ENCODE measurements around the gene CCDC6. TPM values are rescaled to one million over a fixed set of nuclear protein-coding genes. Genes with fewer than 3 reads are reported as not detected.
"Not testable (repeated sequence)": the region's sequence is repeated elsewhere in the genome, so short reads cannot be mapped to it uniquely, and the experiment has no call there.

Gene CCDC6
- polyA plus RNA-seq, 3 donors, result 4.2 to 13.5 (median 6.2) TPM

DNA sequence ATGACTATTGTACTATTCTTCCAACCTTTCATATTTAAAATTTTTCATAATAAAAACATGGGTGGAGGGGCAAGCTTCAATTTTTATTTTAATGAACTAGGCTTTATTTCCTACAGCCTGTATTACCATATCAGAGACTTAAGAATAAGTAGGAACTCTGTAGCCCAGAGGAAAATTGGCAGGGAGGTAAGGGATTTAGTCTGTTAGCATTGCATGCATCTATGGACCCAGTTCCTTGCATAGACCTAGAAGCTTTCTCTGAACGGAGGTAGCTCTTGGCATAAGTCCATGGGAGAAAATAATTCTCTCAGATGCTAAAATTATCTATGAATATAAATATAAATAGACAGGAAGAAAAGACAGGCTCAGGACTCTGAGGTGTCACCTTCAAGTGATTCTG lies 31.4 kb upstream of the CCDC6 start:
- H4K20me1 ChIP-seq (ENCODE audit: insufficient read depth, low read length), result no peaks in the 10 kb centered on the region
- peaks cover 5% of the 10 kb centered on the region for H3K4me1 Mint-ChIP-seq

DNA sequence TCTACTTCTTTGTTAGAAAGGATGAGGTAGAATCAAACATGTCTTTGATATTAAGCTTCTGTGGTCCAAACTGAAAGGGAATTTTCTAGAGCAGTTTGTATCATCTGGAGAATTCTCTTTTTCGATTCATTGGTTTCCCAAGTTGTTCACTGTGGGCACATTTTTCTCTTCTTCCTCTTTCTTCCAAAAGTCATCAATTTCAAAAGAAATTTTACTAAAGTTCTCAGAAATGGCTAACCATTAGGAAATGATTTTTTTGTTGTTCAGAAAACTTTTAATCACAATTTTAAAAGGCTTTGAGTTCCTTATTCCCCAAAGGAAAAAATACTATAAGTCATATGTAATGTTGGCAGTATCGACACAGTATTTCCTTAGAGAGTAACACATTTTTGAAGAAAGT lies 28.3 kb upstream of the CCDC6 start:
- TF ChIP-seq, protein P1, sequence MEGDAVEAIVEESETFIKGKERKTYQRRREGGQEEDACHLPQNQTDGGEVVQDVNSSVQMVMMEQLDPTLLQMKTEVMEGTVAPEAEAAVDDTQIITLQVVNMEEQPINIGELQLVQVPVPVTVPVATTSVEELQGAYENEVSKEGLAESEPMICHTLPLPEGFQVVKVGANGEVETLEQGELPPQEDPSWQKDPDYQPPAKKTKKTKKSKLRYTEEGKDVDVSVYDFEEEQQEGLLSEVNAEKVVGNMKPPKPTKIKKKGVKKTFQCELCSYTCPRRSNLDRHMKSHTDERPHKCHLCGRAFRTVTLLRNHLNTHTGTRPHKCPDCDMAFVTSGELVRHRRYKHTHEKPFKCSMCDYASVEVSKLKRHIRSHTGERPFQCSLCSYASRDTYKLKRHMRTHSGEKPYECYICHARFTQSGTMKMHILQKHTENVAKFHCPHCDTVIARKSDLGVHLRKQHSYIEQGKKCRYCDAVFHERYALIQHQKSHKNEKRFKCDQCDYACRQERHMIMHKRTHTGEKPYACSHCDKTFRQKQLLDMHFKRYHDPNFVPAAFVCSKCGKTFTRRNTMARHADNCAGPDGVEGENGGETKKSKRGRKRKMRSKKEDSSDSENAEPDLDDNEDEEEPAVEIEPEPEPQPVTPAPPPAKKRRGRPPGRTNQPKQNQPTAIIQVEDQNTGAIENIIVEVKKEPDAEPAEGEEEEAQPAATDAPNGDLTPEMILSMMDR (IDR thresholded peaks at IDR 0.05), result no peak
- no CpG with 5 or more reads among the region's 2 CpGs for WGBS (ENCODE audit: insufficient coverage)
- peaks cover 0 to 5% of the 10 kb centered on the region in 2 donors for H3K9me3 ChIP-seq (replicated peaks in 1 of 2; ENCODE audit: control insufficient read depth in 1 of 2, insufficient read depth in 1 of 2, low read length in 2 of 2)
- DNase-seq, result no peak
- H4K20me1 ChIP-seq (ENCODE audit: insufficient read depth, low read length), result no peaks in the 10 kb centered on the region
- Mint-ChIP-seq H3K27me3 (ENCODE audit: low read depth in 3 of 3) (peaks cover 0 to 4% (median 0%) of the 10 kb centered on the region in 3 donors), H3K27ac (no peak overlapping the region), H3K36me3 (no peaks in the 10 kb centered on the region), H3K4me1 (peaks cover 5% of the 10 kb centered on the region), H3K4me3 (no peak overlapping the region), H3K9me3 (peaks cover 0 to 11% (median 7%) of the 10 kb centered on the region in 7 donors)
- no peak overlapping the region for H3K27ac ChIP-seq (ENCODE audit: low read depth in 1 of 2, low read length in 2 of 2)
- intact Hi-C loops (cut with micrococcal nuclease), result no loop called here
- no peaks in the 10 kb centered on the region for H3K4me1 ChIP-seq (ENCODE audit: control insufficient read depth in 1 of 2, insufficient read depth in 2 of 2, low read length in 2 of 2)
- no peaks in the 10 kb centered on the region for H3K27me3 ChIP-seq (ENCODE audit: control insufficient read depth in 2 of 2, insufficient read depth in 2 of 2, low read length in 2 of 2)
- H3K9ac ChIP-seq (ENCODE audit: insufficient read depth, low read length, poor library complexity, severe bottlenecking), result no peak overlapping the region
- H3K36me3 ChIP-seq (replicated peaks in 1 of 2; ENCODE audit: control insufficient read depth in 1 of 2, insufficient read depth in 2 of 2, low read length in 2 of 2), result no peaks in the 10 kb centered on the region
- H2AFZ ChIP-seq (ENCODE audit: insufficient read depth, low read depth, low read length, poor library complexity, severe bottlenecking), result no peak overlapping the region
- H3K79me2 ChIP-seq (ENCODE audit: insufficient read depth, low read length), result no peaks in the 10 kb centered on the region
- H3K4me2 ChIP-seq (replicated peaks; ENCODE audit: extremely low read depth, low read length, poor library complexity, severe bottlenecking), result no peak overlapping the region
- H3K4me3 ChIP-seq (replicated peaks in 1 of 3; ENCODE audit: low read depth in 2 of 3, low read length in 3 of 3), result no peak overlapping the region

More for the DNA sequence above, 31.4 kb upstream of the CCDC6 start:
- Histone ChIP-seq H3K36me3 (replicated peaks in 1 of 2; ENCODE audit: control insufficient read depth in 1 of 2, insufficient read depth in 2 of 2, low read length in 2 of 2) (no peaks in the 10 kb centered on the region), H3K4me3 (replicated peaks in 1 of 3; ENCODE audit: low read depth in 2 of 3, low read length in 3 of 3) (no peak overlapping the region), H3K9me3 (replicated peaks in 1 of 2; ENCODE audit: control insufficient read depth in 1 of 2, insufficient read depth in 1 of 2, low read length in 2 of 2) (no peaks in the 10 kb centered on the region), H3K4me2 (replicated peaks; ENCODE audit: extremely low read depth, low read length, poor library complexity, severe bottlenecking) (no peak overlapping the region), H3K4me1 (ENCODE audit: control insufficient read depth in 1 of 2, insufficient read depth in 2 of 2, low read length in 2 of 2) (no peaks in the 10 kb centered on the region), H2AFZ (ENCODE audit: insufficient read depth, low read depth, low read length, poor library complexity, severe bottlenecking) (no peak overlapping the region), H3K27me3 (ENCODE audit: control insufficient read depth in 2 of 2, insufficient read depth in 2 of 2, low read length in 2 of 2) (no peaks in the 10 kb centered on the region), H3K79me2 (ENCODE audit: insufficient read depth, low read length) (no peaks in the 10 kb centered on the region), H3K27ac (ENCODE audit: low read depth in 1 of 2, low read length in 2 of 2) (no peak overlapping the region), H3K9ac (ENCODE audit: insufficient read depth, low read length, poor library complexity, severe bottlenecking) (no peak overlapping the region)
- Mint-ChIP-seq H3K4me3 (no peak overlapping the region), H3K36me3 (no peaks in the 10 kb centered on the region), H3K27me3 (ENCODE audit: low read depth in 3 of 3) (peaks cover 0 to 3% (median 0%) of the 10 kb centered on the region in 3 donors), H3K27ac (no peak overlapping the region), H3K9me3 (peaks cover 0 to 4% (median 0%) of the 10 kb centered on the region in 7 donors)
- TF ChIP-seq, protein P1 (IDR thresholded peaks at IDR 0.05), result no peak
- intact Hi-C loops (cut with micrococcal nuclease), result no loop called here
- DNase-seq, result no peak
- WGBS (ENCODE audit: insufficient coverage), result no CpG with 5 or more reads among the region's 1 CpG

DNA sequence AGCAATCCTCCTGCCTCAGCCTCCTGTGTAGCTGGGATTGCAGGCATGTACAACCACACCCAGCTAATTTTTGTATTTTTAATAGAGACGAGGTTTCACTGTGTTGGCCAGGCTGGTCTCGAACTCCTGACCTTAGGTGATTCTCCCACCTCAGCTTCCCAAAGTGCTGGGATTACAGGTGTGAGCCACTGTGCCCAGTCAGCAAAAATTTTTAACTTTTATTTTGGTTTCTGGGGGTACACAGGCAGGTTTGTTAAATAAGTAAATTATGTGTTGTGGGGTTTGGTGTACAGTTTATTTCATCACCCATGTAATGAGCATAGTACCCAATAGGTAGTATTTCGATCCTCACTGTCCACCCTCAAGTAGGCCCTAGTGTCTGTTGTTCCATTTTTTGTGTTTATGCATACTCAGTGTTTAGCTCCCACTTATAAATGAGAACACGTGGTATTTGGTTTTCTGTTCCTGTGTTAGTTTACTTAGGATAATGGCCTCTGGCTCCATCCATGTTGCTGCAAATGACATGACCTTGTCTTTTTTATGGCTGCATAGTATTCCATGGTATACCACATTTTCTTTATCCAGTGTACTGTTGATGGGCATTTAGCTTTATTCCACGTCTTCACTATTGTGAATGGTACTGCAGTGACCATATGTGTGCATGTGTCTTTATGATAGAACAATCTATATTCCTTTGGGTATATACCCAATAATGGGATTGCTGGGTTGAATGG lies 24.6 kb upstream of the CCDC6 start:
- H3K27me3 ChIP-seq (ENCODE audit: control insufficient read depth in 2 of 2, insufficient read depth in 2 of 2, low read length in 2 of 2); H3K9me3 ChIP-seq (replicated peaks in 1 of 2; ENCODE audit: control insufficient read depth in 1 of 2, insufficient read depth in 1 of 2, low read length in 2 of 2); H3K4me1 Mint-ChIP-seq; H3K4me2 ChIP-seq (replicated peaks; ENCODE audit: extremely low read depth, low read length, poor library complexity, severe bottlenecking); H3K9ac ChIP-seq (ENCODE audit: insufficient read depth, low read length, poor library complexity, severe bottlenecking); H3K4me3 Mint-ChIP-seq; H3K36me3 Mint-ChIP-seq; DNase-seq; H3K36me3 ChIP-seq (replicated peaks in 1 of 2; ENCODE audit: control insufficient read depth in 1 of 2, insufficient read depth in 2 of 2, low read length in 2 of 2); H3K27ac ChIP-seq (ENCODE audit: low read depth in 1 of 2, low read length in 2 of 2); H3K27ac Mint-ChIP-seq; H3K4me3 ChIP-seq (replicated peaks in 1 of 3; ENCODE audit: low read depth in 2 of 3, low read length in 3 of 3); intact Hi-C loops (cut with micrococcal nuclease); H3K27me3 Mint-ChIP-seq (ENCODE audit: low read depth in 3 of 3); H3K4me1 ChIP-seq (ENCODE audit: control insufficient read depth in 1 of 2, insufficient read depth in 2 of 2, low read length in 2 of 2); H2AFZ ChIP-seq (ENCODE audit: insufficient read depth, low read depth, low read length, poor library complexity, severe bottlenecking); H4K20me1 ChIP-seq (ENCODE audit: insufficient read depth, low read length); H3K79me2 ChIP-seq (ENCODE audit: insufficient read depth, low read length): not testable (repeated sequence)
- peaks cover 0 to 11% (median 5%) of the 10 kb centered on the region in 7 donors for H3K9me3 Mint-ChIP-seq
- WGBS (ENCODE audit: insufficient coverage), result 100% methylated on average over 2 of the region's 5 CpGs
